Body of pancreas (tissue), 4 donors: ENCODE measurements around the gene AKAP6.

Experiments
- POLR2A ChIP-seq, 3 donors: fragments of 450-650 bp; IDR thresholded peaks; one replicate each; pipeline ENCODE4 v1.6.1; 2016; ENCODE audit warnings: antibody characterized with exemption in 3 of 3, mild to moderate bottlenecking in 2 of 3
- TF ChIP-seq, protein P1 (sequence below), 7 experiments: fragments of 450-650 bp in 4 of 7; fragments of 200-600 bp in 3 of 7; sonication (generic) in 3 of 7; IDR thresholded peaks; one replicate each; pipeline ENCODE4 v1.5.1; 2016 to 2019; ENCODE audit warnings: antibody characterized with exemption in 7 of 7

DNA sequence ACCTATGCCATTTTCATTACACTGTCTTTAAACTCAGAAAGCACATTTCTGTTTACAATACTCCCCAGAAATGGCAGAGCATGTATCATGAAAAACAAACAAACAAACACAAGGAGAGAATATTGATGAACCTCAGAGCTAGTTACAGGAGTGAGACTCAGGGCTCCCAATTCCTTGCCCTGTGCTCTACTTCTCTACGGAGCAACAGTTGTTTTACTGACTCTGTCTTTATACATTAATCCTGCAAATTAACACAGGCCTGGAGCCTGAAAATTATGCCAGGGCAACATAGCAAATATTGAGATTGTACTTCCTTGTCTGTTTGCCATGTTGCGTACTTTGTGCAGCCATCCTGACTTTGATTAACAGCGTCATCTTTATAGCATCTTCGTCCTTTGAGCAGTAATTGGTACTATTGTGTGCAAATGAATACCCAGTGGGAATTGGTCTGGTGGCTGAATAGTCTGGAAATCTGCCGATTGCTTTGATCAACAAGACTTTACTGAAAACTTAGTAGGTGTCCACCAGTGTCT, 15.2 kb upstream of the AKAP6 start:
- TF ChIP-seq, protein P1, sequence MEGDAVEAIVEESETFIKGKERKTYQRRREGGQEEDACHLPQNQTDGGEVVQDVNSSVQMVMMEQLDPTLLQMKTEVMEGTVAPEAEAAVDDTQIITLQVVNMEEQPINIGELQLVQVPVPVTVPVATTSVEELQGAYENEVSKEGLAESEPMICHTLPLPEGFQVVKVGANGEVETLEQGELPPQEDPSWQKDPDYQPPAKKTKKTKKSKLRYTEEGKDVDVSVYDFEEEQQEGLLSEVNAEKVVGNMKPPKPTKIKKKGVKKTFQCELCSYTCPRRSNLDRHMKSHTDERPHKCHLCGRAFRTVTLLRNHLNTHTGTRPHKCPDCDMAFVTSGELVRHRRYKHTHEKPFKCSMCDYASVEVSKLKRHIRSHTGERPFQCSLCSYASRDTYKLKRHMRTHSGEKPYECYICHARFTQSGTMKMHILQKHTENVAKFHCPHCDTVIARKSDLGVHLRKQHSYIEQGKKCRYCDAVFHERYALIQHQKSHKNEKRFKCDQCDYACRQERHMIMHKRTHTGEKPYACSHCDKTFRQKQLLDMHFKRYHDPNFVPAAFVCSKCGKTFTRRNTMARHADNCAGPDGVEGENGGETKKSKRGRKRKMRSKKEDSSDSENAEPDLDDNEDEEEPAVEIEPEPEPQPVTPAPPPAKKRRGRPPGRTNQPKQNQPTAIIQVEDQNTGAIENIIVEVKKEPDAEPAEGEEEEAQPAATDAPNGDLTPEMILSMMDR (IDR thresholded peaks at IDR 0.05) = no peak
- no peak for TF ChIP-seq POLR2A (IDR thresholded peaks at IDR 0.05)
